Stimulated activated CD8-positive, alpha-beta memory T cell treated with anti-CD3 and anti-CD28 coated beads, Interleukin-4, amount 100 ng/mL, for 1 hour (primary cell): ENCODE measurements around the gene IGF1R.

ENCODE experiments used
- DNase-seq, 2 donors: peaks; one replicate each; pipeline ENCODE4 v3.0.0-alpha.2; 2020; ENCODE audit warnings: low read depth in 2 of 2, low spot score in 1 of 2

Gene IGF1R

GRCh38 chr15:98878862-98879261 is 230.5 kb downstream of the IGF1R start:
- DNase-seq, result no peak

DNA sequence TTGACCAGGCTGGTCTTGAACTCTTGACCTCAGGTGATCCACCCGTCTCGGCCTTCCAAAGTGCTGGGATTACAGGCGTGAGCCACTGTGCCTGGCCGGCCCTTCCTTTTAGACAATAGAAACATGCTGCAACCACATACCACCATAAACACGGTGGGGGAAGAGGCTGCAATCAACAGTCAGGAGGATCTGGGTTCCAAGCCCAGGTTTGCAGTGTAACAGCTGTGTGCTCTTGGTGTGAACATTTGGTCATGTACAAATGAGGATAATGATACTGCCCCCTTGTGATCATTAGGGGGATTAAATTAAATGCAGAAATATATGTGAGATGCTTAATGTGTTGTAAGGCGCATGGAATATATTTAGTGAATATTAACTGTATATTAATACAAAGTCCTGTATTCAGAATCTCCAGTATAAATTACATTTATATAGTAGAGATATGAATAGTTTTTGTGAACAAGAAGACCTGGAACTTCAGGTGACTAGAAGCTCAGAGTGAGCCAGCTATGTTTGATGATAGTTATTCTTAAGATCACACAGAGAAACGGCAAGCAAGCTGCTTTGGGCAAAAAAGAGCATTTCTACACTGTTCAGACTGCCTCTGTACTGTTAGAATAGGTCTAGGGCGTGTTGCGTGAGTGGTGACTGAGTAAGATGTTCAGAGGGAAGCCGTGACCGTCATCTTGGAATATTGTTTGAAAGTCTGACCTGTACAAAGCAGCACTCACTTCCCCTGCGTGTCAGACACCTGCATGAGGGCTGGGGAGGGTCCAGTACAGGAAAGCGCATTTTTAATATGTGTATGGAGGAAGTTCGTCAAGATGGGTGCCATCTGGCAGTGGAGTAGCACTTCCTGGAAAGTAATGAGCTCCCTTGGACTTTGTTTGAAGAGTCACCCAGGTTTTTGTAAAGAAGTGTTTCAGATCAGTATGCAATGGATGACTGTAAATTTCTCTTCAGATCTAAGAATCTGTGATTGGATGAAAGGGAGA is 233.5 kb downstream of the IGF1R start:
- no peak for DNase-seq

DNA sequence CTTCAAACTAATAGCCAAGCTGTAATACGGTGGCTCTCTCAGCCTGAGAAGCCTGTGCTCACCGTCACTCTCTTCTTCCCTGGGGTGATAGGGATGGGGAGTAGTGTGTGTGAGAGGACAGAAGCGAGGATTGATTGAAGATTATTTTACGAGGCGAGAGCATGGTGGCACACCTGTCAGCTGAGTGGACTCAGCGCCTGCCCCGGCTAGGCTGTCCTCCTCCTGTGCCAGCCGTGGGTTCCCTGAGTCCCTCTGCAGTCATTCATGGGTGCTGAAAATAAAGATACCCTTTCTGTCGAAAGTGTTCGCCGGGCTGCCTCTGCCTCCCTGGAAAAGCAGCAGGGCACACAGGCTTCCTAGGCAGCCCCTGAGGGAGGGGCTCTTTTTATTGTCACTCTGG is 235.1 kb downstream of the IGF1R start:
- no peak for DNase-seq

- no peak for DNase-seq
Measured at GRCh38 chr15:98884894-98885293, 236.6 kb downstream of the IGF1R start.

GRCh38 chr15:98887976-98888375 is 239.6 kb downstream of the IGF1R start:
- no peak for DNase-seq

DNA sequence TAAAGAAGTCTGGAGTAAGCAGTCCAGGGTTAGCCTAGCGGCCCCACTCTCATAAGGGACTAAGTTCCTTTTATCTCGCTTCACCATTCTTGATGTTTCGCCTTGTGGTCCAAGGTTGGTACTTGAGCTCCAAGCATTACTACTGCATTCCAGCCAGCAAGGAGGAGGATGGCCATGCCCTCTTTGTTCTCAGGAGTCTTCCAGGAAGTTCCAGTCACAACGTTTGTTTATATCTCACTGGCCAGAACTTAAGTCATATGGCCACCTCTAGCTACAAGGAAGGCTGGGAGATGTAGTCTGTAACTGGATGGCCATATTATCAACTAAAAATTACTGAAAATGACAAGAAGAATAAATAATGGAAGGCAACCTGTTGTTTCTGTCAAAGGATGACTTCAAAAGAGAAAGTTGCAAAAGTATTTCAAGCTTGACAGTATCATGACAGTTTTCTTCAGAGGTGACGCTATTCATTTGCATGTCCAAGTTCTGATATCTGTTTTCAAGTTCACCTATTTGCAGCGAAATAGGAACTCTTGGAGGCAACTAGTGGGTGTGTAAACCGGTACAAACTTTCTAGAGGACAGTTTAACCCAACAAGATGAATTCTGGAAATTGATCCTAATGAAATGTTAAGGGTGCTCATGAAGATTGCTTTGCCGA is 240.6 kb downstream of the IGF1R start:
- DNase-seq, result no peak

GRCh38 chr15:98889930-98890695 is 241.8 kb downstream of the IGF1R start:
- DNase-seq, result no peak

DNA sequence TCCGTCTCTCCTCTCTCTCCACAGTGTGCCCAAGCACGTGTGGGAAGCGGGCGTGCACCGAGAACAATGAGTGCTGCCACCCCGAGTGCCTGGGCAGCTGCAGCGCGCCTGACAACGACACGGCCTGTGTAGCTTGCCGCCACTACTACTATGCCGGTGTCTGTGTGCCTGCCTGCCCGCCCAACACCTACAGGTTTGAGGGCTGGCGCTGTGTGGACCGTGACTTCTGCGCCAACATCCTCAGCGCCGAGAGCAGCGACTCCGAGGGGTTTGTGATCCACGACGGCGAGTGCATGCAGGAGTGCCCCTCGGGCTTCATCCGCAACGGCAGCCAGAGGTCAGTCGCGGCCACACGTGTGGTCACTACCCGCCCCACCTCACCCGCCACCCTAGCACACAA is 243.0 kb downstream of the IGF1R start:
- no peak for DNase-seq

- DNase-seq, result no peak
Measured at GRCh38 chr15:98893401-98893800, 245.1 kb downstream of the IGF1R start.

- no peak for DNase-seq
Measured at GRCh38 chr15:98894312-98894711, 246.0 kb downstream of the IGF1R start.

DNA sequence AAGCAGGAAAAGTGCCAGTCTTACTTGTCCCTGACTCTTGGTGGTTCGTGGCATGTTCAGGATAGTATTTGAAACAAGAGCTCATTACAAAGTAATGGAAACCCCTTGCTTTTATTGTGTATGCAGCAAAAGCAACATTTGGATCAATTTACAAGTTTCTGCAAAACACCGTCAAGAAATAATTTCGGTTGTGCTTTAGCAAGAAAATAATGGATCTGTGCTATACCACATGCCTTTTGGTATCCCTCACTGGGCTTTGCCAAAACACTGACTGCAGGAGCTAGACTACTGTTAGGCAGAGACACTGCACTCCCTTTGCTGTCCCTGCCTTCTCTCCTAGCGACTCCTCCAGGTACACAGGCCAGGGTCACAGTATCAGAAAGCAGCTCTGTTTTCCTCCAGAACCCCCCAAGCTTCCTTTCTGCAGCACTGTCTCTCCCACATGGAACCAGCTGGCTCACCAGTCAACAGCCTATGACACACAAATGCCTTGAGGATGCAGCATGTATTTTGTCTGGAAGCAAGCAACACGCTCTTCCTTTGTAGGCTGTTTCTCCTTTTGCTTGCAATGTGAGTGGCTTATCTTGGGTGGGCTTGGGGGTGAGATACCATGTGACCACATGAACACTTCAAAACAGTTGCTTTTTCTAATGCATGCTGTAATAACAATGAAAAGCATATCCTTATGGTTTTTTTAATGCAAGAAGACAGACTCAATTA is 247.8 kb downstream of the IGF1R start:
- DNase-seq, result no peak

- DNase-seq, result no peak
Measured at GRCh38 chr15:98896802-98897732, 248.7 kb downstream of the IGF1R start.

DNA sequence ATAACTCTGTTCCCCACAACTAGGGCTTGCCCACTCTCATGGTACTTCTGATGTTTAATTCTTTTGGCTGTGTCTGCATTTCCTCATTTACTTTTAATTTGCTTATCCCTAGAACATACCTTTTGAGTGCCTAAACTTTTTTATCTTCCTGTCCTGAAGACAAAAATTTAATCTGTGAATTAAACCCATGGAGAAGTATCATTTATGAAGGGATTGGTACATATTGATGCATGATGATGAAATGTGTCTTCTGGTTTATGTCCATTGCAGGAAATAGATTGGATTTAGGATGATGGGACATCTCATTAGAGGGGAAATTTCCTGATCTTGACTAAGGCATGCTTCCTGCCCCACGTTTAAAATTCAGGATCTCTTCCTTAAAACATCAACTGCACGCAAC is 249.8 kb downstream of the IGF1R start:
- DNase-seq, result no peak

GRCh38 chr15:98899272-98900021 is 251.1 kb downstream of the IGF1R start:
- DNase-seq, result no peak

- no peak for DNase-seq
Measured at GRCh38 chr15:98900356-98900755, 252.0 kb downstream of the IGF1R start.

- DNase-seq, result no peak
Measured at GRCh38 chr15:98901434-98902072, 253.2 kb downstream of the IGF1R start.

DNA sequence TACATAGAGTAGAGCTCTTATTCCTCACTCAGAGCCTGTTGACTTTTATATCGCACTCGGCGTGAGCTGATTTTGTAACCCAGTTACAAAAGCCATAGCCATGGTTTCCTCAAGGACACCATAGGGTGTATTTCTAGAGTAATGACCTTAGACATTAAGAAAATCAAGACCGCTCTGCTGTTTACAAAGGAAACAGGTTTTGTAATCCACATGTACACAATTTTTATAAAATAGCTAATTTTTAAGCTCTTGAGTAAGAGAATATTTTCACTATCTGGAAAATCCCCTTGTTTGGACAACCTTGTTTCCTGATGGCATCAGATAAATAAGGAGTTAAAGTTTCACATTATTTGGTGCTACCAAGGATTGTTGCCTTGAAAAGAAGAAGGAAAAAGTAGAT is 254.6 kb downstream of the IGF1R start:
- no peak for DNase-seq

DNA sequence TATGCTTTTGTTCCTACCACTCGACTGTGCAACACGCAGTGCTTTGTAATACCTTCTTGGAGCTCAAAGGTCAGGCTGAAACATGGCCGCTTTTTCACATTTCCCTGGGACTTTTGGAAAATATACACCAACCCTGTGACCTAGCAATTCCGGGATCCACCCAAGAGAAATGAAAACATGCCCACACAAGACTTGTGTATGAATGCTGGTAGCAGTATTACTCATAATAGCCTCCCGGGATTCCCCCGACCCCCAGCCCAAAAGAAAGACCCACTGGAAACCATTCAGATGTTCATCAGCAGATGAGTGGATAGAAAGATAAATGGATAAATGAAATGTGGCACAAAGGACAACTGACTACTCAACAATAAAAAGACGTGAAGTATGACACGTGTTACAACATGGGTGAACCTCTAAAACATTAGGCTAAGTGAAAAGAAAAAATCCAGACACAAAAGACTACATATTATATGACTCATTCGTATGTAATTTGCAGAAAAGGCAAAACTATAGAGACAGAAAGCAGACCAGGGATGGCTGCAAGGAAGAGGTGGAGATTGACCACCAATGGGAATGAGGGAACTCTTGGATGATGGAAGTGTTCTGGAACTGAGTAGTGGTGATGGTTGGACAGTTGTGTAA is 255.2 kb downstream of the IGF1R start:
- no peak for DNase-seq
